GM12878 (cell line): ENCODE measurements around the gene ODAPH. TPM values are rescaled to one million over a fixed set of nuclear protein-coding genes. Genes with fewer than 3 reads are reported as not detected.

Experiments
- ATAC-seq: fragments of 200-7000 bp; cut with Tn5 transposase; 3 replicates; pipeline ENCODE4 v1.9.1; 2020; ENCODE audit warnings: mild to moderate bottlenecking, moderate library complexity
- BruUV-seq: library from RNA; stranded (reverse); fragments of 400-500 nt; replicated peaks from 2 replicates; lab custom pipeline; 2021; lab: Mats Ljungman, UMichigan
- CTCF ChIA-PET: fragments of 300-600 bp; sonication (Branson Sonifier 250); formaldehyde crosslinking; extraction: SDS; loops from one replicate; lab custom pipeline; 2021; ENCODE audit warnings: inconsistent platforms; lab: Yijun Ruan, JAX
- POLR2A ChIA-PET: fragments of 350-600 bp; formaldehyde crosslinking; extraction: SDS; loops from one replicate; lab custom pipeline; 2021; ENCODE audit warnings: inconsistent platforms; lab: Charles Lee
- RAD21 ChIA-PET: fragments of 300-600 bp; sonication (Branson Sonifier 250); formaldehyde crosslinking; loops from one replicate; lab custom pipeline; 2023; ENCODE audit warnings: antibody characterized with exemption; ENCODE audit not compliant: unreplicated experiment; lab: Charles Lee
- SMC1A ChIA-PET: fragments of 300-600 bp; sonication (Branson Sonifier 250); formaldehyde crosslinking; loops from one replicate; lab custom pipeline; 2023; ENCODE audit not compliant: unreplicated experiment, uncharacterized antibody; lab: Charles Lee
- DNase-seq: peaks from one replicate; pipeline ENCODE4 v3.0.0-alpha.2; 2011; ENCODE audit warnings: low read depth, low spot score
- FAIRE-seq: peaks from 3 replicates; lab custom pipeline; 2011; peaks lifted over from hg19 to GRCh38; lab: Jason Lieb, UNC
- H2AFZ ChIP-seq: 2 replicates; pipeline ENCODE4 v1.6.0; 2011; ENCODE audit warnings: low read depth, low read length, control low read depth; ENCODE audit not compliant: control insufficient read depth
- H3K27ac ChIP-seq: 2 replicates; pipeline ENCODE4 v1.5.1; 2011; ENCODE audit warnings: control low read depth; ENCODE audit not compliant: control insufficient read depth, insufficient read depth
- H3K27me3 ChIP-seq, 2 experiments: replicated peaks in 1 of 2; 2 replicates each; pipeline versions ENCODE4 v1.6.0 to v1.6.1; 2011; ENCODE audit warnings: low read length in 1 of 2; ENCODE audit not compliant: control insufficient read depth in 2 of 2, insufficient read depth in 2 of 2
- H3K36me3 ChIP-seq, 2 experiments: 2 replicates each; pipeline ENCODE4 v1.5.1; 2011; ENCODE audit warnings: low read length in 1 of 2; ENCODE audit not compliant: control insufficient read depth in 2 of 2, insufficient read depth in 2 of 2
- H3K4me1 ChIP-seq: 2 replicates; pipeline ENCODE4 v1.6.1; 2011; ENCODE audit warnings: mild to moderate bottlenecking, low read length, moderate library complexity, mixed read lengths; ENCODE audit not compliant: control insufficient read depth, insufficient read depth
- H3K4me2 ChIP-seq: 2 replicates; pipeline ENCODE4 v1.6.0; 2011; ENCODE audit warnings: control low read depth; ENCODE audit not compliant: control insufficient read depth, insufficient read depth
- H3K4me3 ChIP-seq: fragments of 200-600 bp; sonication (generic); 2 replicates; pipeline ENCODE4 v1.5.1; 2016
- H3K79me2 ChIP-seq: 2 replicates; pipeline ENCODE4 v1.6.0; 2011; ENCODE audit warnings: low read length; ENCODE audit not compliant: control insufficient read depth, insufficient read depth
- H3K9ac ChIP-seq: 2 replicates; pipeline ENCODE4 v1.8.0; 2011; ENCODE audit warnings: low read length, control low read depth, mixed read lengths; ENCODE audit not compliant: control insufficient read depth, insufficient read depth
- H3K9me3 ChIP-seq: replicated peaks from 3 replicates; pipeline ENCODE4 v1.5.1; 2011; ENCODE audit warnings: mild to moderate bottlenecking, low read length; ENCODE audit not compliant: control insufficient read depth, insufficient read depth
- H4K20me1 ChIP-seq: 2 replicates; pipeline ENCODE4 v1.6.0; 2011; ENCODE audit not compliant: control insufficient read depth, insufficient read depth
- BCL11A ChIP-seq: IDR thresholded peaks from 2 replicates; pipeline ENCODE4 v1.6.1; 2011; ENCODE audit warnings: low read depth, low read length
- CEBPB ChIP-seq, 2 experiments: fragments of 150-350 bp in 1 of 2; IDR thresholded peaks; 2 replicates each; pipeline ENCODE4 v1.6.1; 2012 to 2014; ENCODE audit warnings: low read depth in 2 of 2, low read length in 2 of 2, borderline replicate concordance in 1 of 2, inconsistent platforms in 1 of 2
- IKZF2 ChIP-seq, 2 experiments: fragments of 450-650 bp; IDR thresholded peaks; 2 replicates each; pipeline ENCODE4 v1.6.1; 2017; ENCODE audit warnings: mild to moderate bottlenecking in 2 of 2, moderate library complexity in 2 of 2
- SIN3A ChIP-seq: IDR thresholded peaks from 2 replicates; pipeline ENCODE4 v1.6.1; 2012; ENCODE audit warnings: low read depth, low read length, improper control_type of control experiment
- SIX5 ChIP-seq: IDR thresholded peaks from 2 replicates; pipeline ENCODE4 v1.6.1; 2011; ENCODE audit warnings: mild to moderate bottlenecking, low read depth, low read length, moderate library complexity; ENCODE audit not compliant: severe bottlenecking
- SMARCA5 ChIP-seq: fragments of 450-650 bp; IDR thresholded peaks from 2 replicates; pipeline ENCODE4 v1.6.1; 2017; ENCODE audit warnings: mild to moderate bottlenecking
- SPI1 ChIP-seq: IDR thresholded peaks from 2 replicates; pipeline ENCODE4 v1.6.1; 2011; ENCODE audit warnings: low read depth, mild to moderate bottlenecking, low read length, moderate library complexity, borderline replicate concordance; ENCODE audit not compliant: insufficient read depth
- TBL1XR1 ChIP-seq: IDR thresholded peaks from 2 replicates; pipeline ENCODE4 v1.6.1; 2012; ENCODE audit warnings: low read depth, low read length, improper control_type of control experiment
- ZBTB33 ChIP-seq: fragments of 450-650 bp; IDR thresholded peaks from 2 replicates; pipeline ENCODE4 v1.6.1; 2017; ENCODE audit warnings: mild to moderate bottlenecking
- ZNF274 ChIP-seq: IDR thresholded peaks from one replicate; pipeline ENCODE4 v1.8.0; 2011; ENCODE audit not compliant: insufficient read length, insufficient read depth
- ZNF592 ChIP-seq: fragments of 450-650 bp; IDR thresholded peaks from 2 replicates; pipeline ENCODE4 v1.6.1; 2017; ENCODE audit warnings: mild to moderate bottlenecking, moderate library complexity
- WGBS: methylation state at CpG from one replicate; pipeline ENCODE4 v1.1.6; 2016; ENCODE audit warnings: low lambda C conversion rate; ENCODE audit not compliant: insufficient replicate concordance, insufficient coverage; ENCODE audit errors: missing lambda C conversion rate; 5-methylcytosine and 5-hydroxymethylcytosine counted together
- in situ Hi-C: fragments of 300-500 bp; cut with MboI; formaldehyde crosslinking; loops from 9 replicates; pipeline ENCODE4 v1.14.3; 2018; ENCODE audit warnings: mixed read lengths
- intact Hi-C: fragments of 100-400 bp; cut with micrococcal nuclease; formaldehyde crosslinking; loops from one replicate; pipeline ENCODE4 v1.14.2; 2022; ENCODE audit not compliant: unreplicated experiment
- polyA plus RNA-seq, 11 experiments: library from polyadenylated mRNA; depleted of rRNA in 4 of 11; unstranded in 6 of 11; stranded (reverse) in 5 of 11; fragments of >200 nt; fragmentation: Nextera tagmentation in 4 of 11; fragmentation: Illumina TruSeq in 1 of 11; extraction: Ambion mirVana in 4 of 11; extraction: Trizol in 1 of 11; gene quantifications; 1 replicate in 1 of 11; 2 replicates in 10 of 11; pipeline versions ENCODE4 v1.2.1 to v1.2.3, GENCODE V29; 2011 to 2016; ENCODE audit warnings: inconsistent platforms in 2 of 11, missing spikeins in 2 of 11, low read depth in 1 of 11
- total RNA-seq, 4 experiments: library from RNA; depleted of rRNA in 3 of 4; stranded (reverse); fragments of >200 nt in 3 of 4; fragmentation: Illumina TruSeq in 1 of 4; extraction: Trizol in 1 of 4; gene quantifications; 2 replicates each; pipeline versions ENCODE4 v1.2.1 to v1.2.3, GENCODE V29; 2013 to 2021

ODAPH gene
- total and polyA plus RNA-seq, 10 of the 15 experiments (the other 5 are each of a cell fraction or from before 2014, with no cell fraction given) = 0.06 to 0.13 (median 0.12) TPM; not detected in 6

GRCh38 chr4:75596061-75596460 lies 40.2 kb downstream of the ODAPH start:
- no peaks in the 10 kb centered on the region for H3K9me3 ChIP-seq
- ChIA-PET CTCF (interaction anchor here (0.6 to 1.2 kb wide), 2 partner anchors 26 to 113 kb away, joined by 3 read pairs; no protein-coding TSS in a partner anchor), POLR2A (no interaction called here), RAD21 (interaction anchor here (1.5 kb wide), 1 partner anchor 21 kb away, joined by 4 read pairs; no protein-coding TSS in a partner anchor), SMC1A (no interaction called here)
- FAIRE-seq (no peak), DNase-seq (no peak), ATAC-seq (no peak)
- no peak overlapping the region for H3K9ac ChIP-seq
- no peaks in the 10 kb centered on the region for H3K36me3 ChIP-seq
- H3K27me3 ChIP-seq = no peaks in the 10 kb centered on the region; a peak in 1 of 4 replicates
- no peaks in the 10 kb centered on the region for H4K20me1 ChIP-seq
- H2AFZ ChIP-seq = no peak overlapping the region
- intact Hi-C loops = no loop called here
- H3K4me1 ChIP-seq = no peaks in the 10 kb centered on the region
- H3K4me3 ChIP-seq = no peak overlapping the region
- in situ Hi-C loops = no loop called here
- H3K79me2 ChIP-seq = no peaks in the 10 kb centered on the region
- TF ChIP-seq SMARCA5 (no peak), SIN3A (no peak), SIX5 (no peak), TBL1XR1 (no peak), ZNF592 (no peak), SPI1 (no peak), ZNF274 (no peak), BCL11A (no peak), ZBTB33 (no peak), IKZF2 (IDR thresholded peaks at IDR 0.05) (no peak), CEBPB (IDR thresholded peaks at IDR 0.05; ENCODE audit: borderline replicate concordance in 1 of 2, low read depth in 2 of 2, low read length in 2 of 2) (no peak)
- WGBS = 0% methylated on average over 3 of the region's 3 CpGs
- H3K27ac ChIP-seq = no peak overlapping the region
- no TSS peak for BruUV-seq
- H3K4me2 ChIP-seq = no peak overlapping the region
